Activated T-helper 1 cell treated with anti-CD3 and anti-CD28 coated beads, Interleukin-2, amount 50 U/mL, for 16 hours (primary cell): ENCODE data around the gene ANKRD16.
"Not testable (repeated sequence)": the region's sequence is repeated elsewhere in the genome, so short reads cannot be mapped to it uniquely, and the experiment has no call there.

Experiments
- DNase-seq, 2 donors: peaks; one replicate each; pipeline ENCODE4 v3.0.0-alpha.2; 2020; ENCODE audit warnings: low read depth in 1 of 2, low spot score in 1 of 2

ANKRD16 gene

GRCh38 chr10:5889624-5890451 is at the start of gene ANKRD16, which contains the start of gene FBH1:
Gene ANKRD16, minus strand, starts transcription at chr10:5889893. Its CDS starts 539 bp downstream, at chr10:5889354.
Gene FBH1, plus strand, starts transcription at chr10:5890243. Its CDS starts 103 bp downstream, at chr10:5890346.
- DNase-seq: peak; percentile 94 to 98

DNA sequence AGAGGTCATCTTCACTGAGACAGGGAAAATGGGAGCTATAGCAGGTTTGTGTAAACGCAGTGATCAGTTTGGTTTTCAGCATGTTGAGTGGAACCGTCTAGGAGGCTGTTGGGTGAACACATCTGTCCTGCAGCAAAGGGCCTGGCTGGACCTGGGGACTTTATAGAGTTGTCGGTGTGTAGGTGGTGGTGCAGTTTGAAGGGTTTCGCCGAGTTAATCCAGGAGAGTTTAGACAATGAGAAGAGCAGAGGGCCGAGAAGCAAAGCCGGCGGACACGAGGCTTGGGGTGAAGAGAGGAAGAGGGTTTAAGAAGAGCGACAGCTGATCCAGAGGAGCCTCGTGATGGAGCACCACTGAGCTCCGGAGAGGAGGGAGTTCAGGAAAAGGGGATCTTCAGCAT is 48.6 kb upstream of the ANKRD16 start:
- no peak for DNase-seq

- no peak for DNase-seq
Measured at GRCh38 chr10:5937016-5937415, 47.3 kb upstream of the ANKRD16 start.

- DNase-seq: no peak
Measured at GRCh38 chr10:5935628-5936027, 45.9 kb upstream of the ANKRD16 start.

DNA sequence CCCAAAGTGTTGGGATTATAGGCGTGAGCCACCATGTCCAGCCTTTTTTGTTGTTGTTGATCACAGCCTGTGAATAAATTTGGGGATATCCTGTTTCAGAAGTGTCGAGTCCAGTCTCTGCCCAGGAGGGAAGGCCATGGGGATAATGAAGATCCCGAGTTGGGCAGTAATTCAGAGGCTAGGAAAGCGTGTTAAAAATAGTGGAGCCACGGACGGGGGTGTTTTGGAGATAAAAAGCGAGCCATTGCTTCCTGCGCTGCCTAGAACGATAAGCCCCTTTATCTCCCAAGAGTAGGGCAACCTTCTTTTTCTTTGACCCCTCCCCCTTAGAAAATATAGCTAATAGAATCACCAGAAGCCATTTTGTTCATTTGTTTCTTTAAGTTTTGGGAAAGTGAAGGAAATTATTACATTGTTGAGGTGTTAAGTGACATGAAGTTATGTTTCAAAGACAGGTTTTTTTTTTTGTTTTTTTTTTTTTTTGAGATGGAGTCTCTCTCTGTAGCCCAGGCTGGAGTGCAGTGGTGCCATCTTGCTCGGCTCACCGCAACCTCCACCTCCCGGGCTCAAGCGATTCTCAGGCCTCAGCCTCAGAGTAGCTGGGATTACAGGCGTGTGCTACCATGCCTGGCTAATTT is 44.3 kb upstream of the ANKRD16 start:
- DNase-seq: no peak

DNA sequence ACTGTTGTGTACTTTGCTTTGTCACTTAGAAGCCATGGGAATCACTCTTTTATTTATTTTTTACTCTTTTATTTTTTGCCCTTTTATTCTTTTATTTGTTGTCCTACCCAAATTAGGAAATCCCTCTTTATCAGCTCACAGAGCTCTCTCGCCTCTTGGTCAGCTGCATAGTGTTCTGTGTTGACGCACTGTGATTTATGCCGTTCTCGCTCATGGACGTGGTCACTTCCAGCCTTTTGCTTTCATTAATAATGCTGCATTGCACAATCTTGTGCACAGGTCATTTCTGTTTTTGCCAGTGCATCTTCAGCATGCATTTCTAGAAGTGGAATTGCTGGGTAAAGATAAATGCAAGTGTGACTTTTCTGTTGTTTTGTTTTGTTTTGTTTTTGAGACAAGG is 42.7 kb upstream of the ANKRD16 start:
- no peak for DNase-seq

DNA sequence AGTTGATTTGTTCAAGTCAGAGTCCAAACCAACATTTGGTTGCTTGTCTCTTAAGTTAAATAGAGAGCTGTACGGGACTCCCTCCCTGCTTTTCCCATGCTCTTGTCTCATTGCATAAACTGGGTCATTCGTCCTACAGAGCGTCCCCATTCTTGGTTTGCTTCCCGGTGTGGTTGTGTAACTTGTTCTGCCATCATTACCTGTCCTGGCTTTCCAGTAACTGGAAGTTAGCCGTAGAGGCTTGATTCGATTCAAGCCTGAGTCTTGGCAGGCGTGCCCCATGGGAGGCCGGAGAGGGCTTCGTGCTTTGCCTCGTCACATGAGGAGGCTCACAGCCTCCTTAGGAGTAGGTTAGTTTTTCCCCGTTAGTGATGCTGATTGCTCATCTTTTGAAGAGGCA is 40.6 kb upstream of the ANKRD16 start:
- DNase-seq: no peak

GRCh38 chr10:5929442-5929841 is 39.7 kb upstream of the ANKRD16 start:
- DNase-seq: no peak

DNA sequence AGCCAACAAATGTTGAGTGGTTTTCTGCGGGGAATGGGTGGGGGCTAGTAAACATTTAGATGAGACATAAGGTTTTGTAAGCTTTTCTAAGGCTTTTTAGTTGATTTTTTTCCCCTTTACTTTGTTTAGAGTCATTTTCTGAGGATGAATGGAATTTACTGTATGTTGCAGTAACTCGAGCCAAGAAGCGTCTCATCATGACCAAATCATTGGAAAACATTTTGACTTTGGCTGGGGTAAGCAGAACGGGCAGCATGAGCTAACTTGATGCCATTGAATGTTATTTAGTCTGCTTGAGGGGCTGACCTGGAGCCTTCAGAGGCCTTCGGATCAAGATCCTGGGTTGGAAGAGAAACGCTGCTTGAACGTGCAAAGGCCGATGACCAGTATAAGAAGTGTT is 37.6 kb upstream of the ANKRD16 start:
- no peak for DNase-seq

DNA sequence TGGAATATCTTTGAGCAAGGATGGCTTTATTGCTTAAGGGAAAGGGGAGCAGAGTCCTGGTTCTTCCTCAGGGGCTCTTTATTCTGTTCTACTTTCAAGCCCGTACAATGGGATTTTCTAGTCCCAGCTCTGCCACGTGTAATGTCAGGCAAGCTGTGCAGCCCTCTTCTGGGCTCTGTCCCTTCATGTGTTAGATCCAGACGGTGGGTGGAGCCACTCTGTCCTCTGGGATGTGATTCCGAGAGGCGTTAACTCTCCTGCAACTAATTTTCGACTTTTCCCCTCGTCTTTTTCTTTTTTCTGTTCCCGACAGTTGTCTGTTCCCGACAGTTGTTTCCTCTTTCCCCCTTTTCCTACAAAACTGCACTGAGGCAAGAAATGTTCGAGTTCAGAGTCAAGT is 35.2 kb upstream of the ANKRD16 start:
- DNase-seq: no peak

DNA sequence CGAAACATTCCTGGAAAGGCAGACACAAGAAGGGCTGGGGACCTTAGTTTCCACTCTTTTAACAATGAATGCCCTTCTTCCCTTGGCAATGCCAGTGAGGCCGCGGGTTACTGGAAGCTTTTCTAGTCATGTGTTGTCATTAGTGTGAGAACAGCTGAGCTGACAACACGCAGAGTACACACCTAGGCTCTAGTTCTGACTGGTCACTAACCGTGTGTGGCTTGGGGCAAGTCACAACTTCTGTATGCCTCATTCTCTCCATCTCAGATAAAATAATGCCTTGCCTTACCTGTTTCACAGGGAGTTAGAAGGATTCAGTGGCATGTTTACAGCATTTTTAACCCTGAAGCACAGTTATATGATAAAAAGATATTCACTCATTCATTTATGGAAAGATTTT is 32.1 kb upstream of the ANKRD16 start:
- DNase-seq: no peak

GRCh38 chr10:5919568-5919967 is 29.9 kb upstream of the ANKRD16 start:
- no peak for DNase-seq

- DNase-seq: no peak
Measured at GRCh38 chr10:5918763-5919162, 29.1 kb upstream of the ANKRD16 start.

DNA sequence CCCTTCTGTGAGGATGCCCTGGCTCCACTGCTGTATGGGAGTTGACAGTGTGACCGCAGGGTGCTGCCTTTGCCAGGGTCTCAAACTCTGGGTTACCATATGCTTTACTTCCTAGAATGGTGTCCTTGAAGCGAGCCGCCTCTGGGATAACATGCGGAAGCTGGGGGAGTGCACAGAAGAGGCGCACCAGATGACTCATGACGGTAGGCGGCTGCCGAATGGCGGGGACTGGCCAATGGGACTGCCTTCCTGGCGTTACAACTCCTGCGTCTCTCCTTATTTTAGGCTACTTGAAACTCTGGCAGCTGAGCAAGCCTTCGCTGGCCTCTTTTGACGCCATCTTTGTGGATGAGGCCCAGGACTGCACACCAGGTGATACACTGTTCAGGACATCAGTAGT is 27.6 kb upstream of the ANKRD16 start:
- DNase-seq: no peak

- DNase-seq: no peak
Measured at GRCh38 chr10:5915451-5915850, 25.8 kb upstream of the ANKRD16 start.

- no peak for DNase-seq
Measured at GRCh38 chr10:5913736-5914135, 24.0 kb upstream of the ANKRD16 start.

DNA sequence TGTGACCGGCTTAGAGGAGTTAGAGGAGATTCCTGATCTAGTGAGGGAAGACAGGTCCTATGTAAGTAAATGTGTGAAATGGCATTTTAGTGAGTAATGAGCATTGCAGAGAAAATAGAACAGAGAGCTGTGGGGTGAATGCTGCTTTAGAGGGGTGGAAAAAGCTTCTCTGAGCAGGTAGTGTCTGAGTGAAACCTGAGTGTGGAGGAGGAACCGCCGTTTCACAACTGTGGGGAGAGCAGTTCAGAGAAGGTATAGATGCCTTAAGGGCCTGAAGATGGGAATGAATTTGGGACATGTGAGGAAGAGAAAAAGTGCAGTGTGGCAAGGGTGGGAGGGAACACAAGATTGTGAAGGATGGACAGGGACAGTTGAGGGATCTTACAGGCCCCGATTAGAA is 22.0 kb upstream of the ANKRD16 start:
- no peak for DNase-seq

DNA sequence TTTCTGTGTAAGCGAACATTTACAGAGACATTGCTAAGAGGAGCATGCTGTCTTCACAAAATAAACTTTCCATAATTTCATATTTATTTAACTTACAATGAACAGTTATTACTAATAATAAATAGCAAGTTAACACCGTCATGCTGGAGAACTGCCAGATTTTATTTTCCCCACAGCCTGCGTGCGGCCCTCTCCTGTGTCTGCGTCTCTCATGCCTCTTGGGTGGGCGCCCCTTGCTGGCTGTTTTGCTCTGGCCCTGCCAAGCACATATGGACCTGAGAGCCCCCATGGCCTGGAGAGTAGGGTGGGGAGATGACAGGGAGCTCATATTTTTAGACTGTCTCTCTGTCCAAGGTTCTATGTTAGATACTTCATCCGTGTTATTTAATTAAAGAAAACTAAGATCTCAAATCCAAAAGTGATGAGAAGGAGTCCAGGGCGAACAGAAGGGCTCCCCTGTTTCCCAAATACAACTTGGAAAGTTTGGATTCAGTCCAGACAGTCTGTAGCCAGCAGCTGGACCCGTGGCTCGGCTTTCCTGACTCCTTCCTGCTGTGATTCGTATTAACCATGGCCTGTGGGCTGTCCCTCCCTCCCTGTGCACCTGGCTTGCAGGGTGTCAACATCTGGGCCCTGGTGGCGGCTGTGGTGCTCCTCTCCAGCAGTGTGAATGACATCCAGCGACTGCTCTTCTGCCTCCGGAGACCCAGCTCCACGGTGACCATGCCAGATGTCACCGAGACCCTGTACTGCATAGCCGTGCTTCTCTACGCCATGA is 20.8 kb upstream of the ANKRD16 start:
- no peak for DNase-seq

- DNase-seq: not testable (repeated sequence)
Measured at GRCh38 chr10:5908676-5909075, 19.0 kb upstream of the ANKRD16 start.

GRCh38 chr10:5906651-5907050 is 17.0 kb upstream of the ANKRD16 start:
- DNase-seq: no peak

DNA sequence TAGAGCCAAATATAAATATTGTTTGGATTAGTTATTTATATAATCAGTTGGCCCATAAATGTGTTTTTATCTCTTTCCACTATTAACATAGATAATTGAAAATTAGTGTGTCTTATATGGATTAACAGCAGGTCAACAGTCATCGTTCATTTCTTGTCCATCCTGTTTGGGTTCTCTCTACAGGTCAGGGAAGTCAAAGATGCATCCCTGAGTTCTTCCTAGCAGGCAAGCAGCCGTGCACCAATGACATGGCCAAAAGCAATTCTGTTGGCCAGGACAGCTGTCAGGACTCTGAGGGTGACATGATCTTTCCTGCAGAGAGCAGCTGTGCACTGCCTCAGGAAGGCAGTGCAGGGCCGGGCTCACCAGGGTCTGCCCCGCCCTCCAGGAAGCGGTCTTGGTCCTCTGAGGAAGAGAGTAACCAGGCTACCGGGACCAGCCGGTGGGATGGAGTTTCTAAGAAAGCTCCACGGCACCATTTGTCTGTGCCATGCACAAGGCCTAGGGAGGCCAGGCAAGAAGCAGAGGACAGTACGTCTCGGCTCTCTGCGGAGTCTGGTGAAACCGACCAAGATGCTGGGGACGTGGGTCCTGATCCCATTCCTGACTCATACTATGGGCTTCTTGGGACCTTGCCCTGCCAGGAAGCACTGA is 16.3 kb upstream of the ANKRD16 start:
- no peak for DNase-seq
